Keratinocyte (primary cell): ENCODE measurements around the gene KDM4F.

ENCODE experiments used
- CTCF ChIP-seq, 3 experiments: IDR thresholded peaks in 1 of 3; conservative IDR thresholded peaks in 1 of 3; optimal IDR thresholded peaks in 1 of 3; 2 replicates in 2 of 3; 3 replicates in 1 of 3; pipeline versions ENCODE3 to v1.5.1; 2011; ENCODE audit warnings: low read length in 3 of 3, mild to moderate bottlenecking in 3 of 3, moderate library complexity in 2 of 3, control low read depth in 1 of 3, inconsistent platforms in 1 of 3; ENCODE audit not compliant: insufficient read depth in 2 of 3; ENCODE audit errors: extremely low read depth in 1 of 3
- EZH2 ChIP-seq: IDR thresholded peaks from one replicate; pipeline ENCODE4 v1.6.1; 2012; ENCODE audit warnings: inconsistent platforms, mild to moderate bottlenecking, low read length, moderate library complexity

- no peak for TF ChIP-seq EZH2
- no peak for TF ChIP-seq CTCF (optimal IDR thresholded peaks at IDR 0.05 in 1 of 3, IDR thresholded peaks at IDR 0.05 in 1 of 3, conservative IDR thresholded peaks at IDR 0.05 in 1 of 3; ENCODE audit: extremely low read depth in 1 of 3, insufficient read depth in 2 of 3, low read length in 3 of 3)
These were observed 5.1 kb downstream of the KDM4F start for GRCh38 chr11:95054356-95054755.
